Measurements from ENCODE around the gene ARF3.
"Not testable (repeated sequence)": the region's sequence is repeated elsewhere in the genome, so short reads cannot be mapped to it uniquely, and the experiment has no call there.

ARF3 gene

GRCh38 chr12:48929551-48929950, 27.7 kb downstream of the ARF3 start:
- DNase-seq (ENCODE audit: low spot score) = no peak

- DNase-seq (ENCODE audit: low spot score) = no peak
Observed at GRCh38 chr12:48927261-48927660, 30.0 kb downstream of the ARF3 start.

- peak; percentile 68 for DNase-seq (ENCODE audit: low spot score)
Observed at GRCh38 chr12:48925304-48926011, 31.8 kb downstream of the ARF3 start, which contains the start of gene FKBP11. Gene FKBP11, minus strand, starts transcription at chr12:48925492. Its CDS starts 64 bp downstream, at chr12:48925428.

- DNase-seq (ENCODE audit: low spot score) = peak; percentile 73
Observed at GRCh38 chr12:48924617-48925303, 32.5 kb downstream of the ARF3 start.

GRCh38 chr12:48923117-48923516, 34.2 kb downstream of the ARF3 start:
- DNase-seq (ENCODE audit: low spot score) = no peak

GRCh38 chr12:48917857-48918537, 39.3 kb downstream of the ARF3 start:
- DNase-seq (ENCODE audit: low spot score) = no peak

GRCh38 chr12:48910196-48910595, 47.1 kb downstream of the ARF3 start:
- DNase-seq (ENCODE audit: low spot score) = no peak

- DNase-seq (ENCODE audit: low spot score) = not testable (repeated sequence)
Observed at GRCh38 chr12:48909698-48910097, 47.6 kb downstream of the ARF3 start.

- no peak for DNase-seq (ENCODE audit: low spot score)
Observed at GRCh38 chr12:48907245-48907644, 50.0 kb downstream of the ARF3 start.

GRCh38 chr12:48903982-48904411, 53.3 kb downstream of the ARF3 start:
- DNase-seq (ENCODE audit: low spot score) = peak; percentile 83

- DNase-seq (ENCODE audit: low spot score) = no peak
Observed at GRCh38 chr12:48903363-48903981, 53.8 kb downstream of the ARF3 start.

GRCh38 chr12:48901278-48901677, 56.0 kb downstream of the ARF3 start:
- no peak for DNase-seq (ENCODE audit: low spot score)

- no peak for DNase-seq (ENCODE audit: low spot score)
Observed at GRCh38 chr12:48899651-48900050, 57.6 kb downstream of the ARF3 start.

- DNase-seq (ENCODE audit: low spot score) = no peak
Observed at GRCh38 chr12:48894271-48894670, 63.0 kb downstream of the ARF3 start.

- DNase-seq (ENCODE audit: low spot score) = peak; percentile 57
Observed at GRCh38 chr12:48890657-48891418, 66.4 kb downstream of the ARF3 start.

GRCh38 chr12:48889679-48890078, 67.6 kb downstream of the ARF3 start:
- DNase-seq (ENCODE audit: low spot score) = no peak

Measured in SW480 (cell line).